Right lobe of liver (tissue), 6 donors: ENCODE measurements around the gene MYL7. TPM values are rescaled to one million over a fixed set of nuclear protein-coding genes. Genes with fewer than 3 reads are reported as not detected.
A peak's percentile ranks its signal among the peaks of the same experiment; 100 is the strongest.
"Not testable (repeated sequence)": the region's sequence is repeated elsewhere in the genome, so short reads cannot be mapped to it uniquely, and the experiment has no call there.

ENCODE experiments used
- ATAC-seq, 4 donors: fragments of 200-7000 bp; cut with Tn5 transposase; one replicate each; pipeline ENCODE4 v1.9.1; 2020; ENCODE audit warnings: mild to moderate bottlenecking in 4 of 4, moderate library complexity in 4 of 4
- DNase-seq, 3 donors: peaks; one replicate each; pipeline ENCODE4 v3.0.0-alpha.2; 2020
- H3K27ac ChIP-seq, 3 donors: fragments of 200-600 bp; one replicate each; pipeline ENCODE4 v1.8.0; 2022
- H3K27me3 ChIP-seq, 2 donors: fragments of 200-600 bp; one replicate each; pipeline ENCODE4 v1.8.0; 2022
- H3K36me3 ChIP-seq, 4 donors: fragments of 200-600 bp; sonication (generic) in 1 of 4; one replicate each; pipeline versions ENCODE4 v1.5.1 to v1.8.0; 2017 to 2022; ENCODE audit warnings: control low read depth in 1 of 4
- H3K4me1 ChIP-seq, 4 donors: fragments of 200-600 bp; sonication (generic) in 1 of 4; one replicate each; pipeline versions ENCODE4 v1.5.1 to v1.8.0; 2017 to 2022; ENCODE audit warnings: control low read depth in 1 of 4
- H3K4me3 ChIP-seq, 3 donors: fragments of 200-600 bp; one replicate each; pipeline ENCODE4 v1.8.0; 2022
- H3K9me3 ChIP-seq, 4 donors: fragments of 200-600 bp; sonication (generic) in 1 of 4; one replicate each; pipeline versions ENCODE4 v1.5.1 to v1.8.0; 2017 to 2022; ENCODE audit warnings: control low read depth in 1 of 4
- POLR2A ChIP-seq: fragments of 450-650 bp; IDR thresholded peaks from one replicate; pipeline ENCODE4 v1.6.1; 2017; ENCODE audit warnings: antibody characterized with exemption, mild to moderate bottlenecking
- WGBS: methylation state at CpG from one replicate; pipeline ENCODE4 v1.1.6; 2018; ENCODE audit warnings: low coverage, low lambda C conversion rate; ENCODE audit not compliant: insufficient coverage; ENCODE audit errors: missing lambda C conversion rate; 5-methylcytosine and 5-hydroxymethylcytosine counted together
- intact Hi-C, 2 donors: fragments of 100-400 bp; cut with DNase I; formaldehyde crosslinking; loops; one replicate each; pipeline versions ENCODE4 v1.11.2 to v1.14.1; 2022
- total RNA-seq, 6 experiments: library from RNA; depleted of rRNA in 2 of 6; stranded (reverse); fragments of >200 nt in 2 of 6; fragmentation: NEBNext Ultra II Directional in 3 of 6; extraction: Animal tissue kit (Norgen Biotek cat#: 25700) in 3 of 6; gene quantifications; one replicate each; pipeline versions ENCODE4 v1.1.0 to v1.2.4, GENCODE V29; 2016 to 2023
- TF ChIP-seq, protein P1 (sequence below), 4 donors: fragments of 200-600 bp in 3 of 4; fragments of 450-650 bp in 1 of 4; IDR thresholded peaks; one replicate each; pipeline versions ENCODE4 v1.5.1 to v1.8.0; 2016 to 2022; ENCODE audit warnings: antibody characterized with exemption in 4 of 4, mild to moderate bottlenecking in 2 of 4
- donor health status: DM: no; HTN: yes; CAD: no.
- donor health status: DM: no; HTN: no; CAD: no.
- donor health status: DM: no; HTN: no; CAD: no.
- donor health status: DM: no; HTN: yes; CAD: no.
- donor health status: DM: no; HTN: yes; CAD: no.

MYL7 gene
- total RNA-seq, 6 experiments from 2014 or later, result 2.0 TPM; not detected in 5

- Histone ChIP-seq H3K9me3 (peaks cover 0 to 1% (median 0%) of the 10 kb centered on the region in 4 donors), H3K27me3 (no peaks in the 10 kb centered on the region), H3K4me3 (no peak overlapping the region), H3K36me3 (no peaks in the 10 kb centered on the region), H3K27ac (no peak overlapping the region), H3K4me1 (no peaks in the 10 kb centered on the region)
- ATAC-seq (peak in 1 of 4 donors; percentile 55), DNase-seq (peak in 1 of 3 donors; percentile 35)
- 77% methylated on average over 4 of the region's 4 CpGs for WGBS
- TF ChIP-seq POLR2A, result no peak
- TF ChIP-seq, protein P1, sequence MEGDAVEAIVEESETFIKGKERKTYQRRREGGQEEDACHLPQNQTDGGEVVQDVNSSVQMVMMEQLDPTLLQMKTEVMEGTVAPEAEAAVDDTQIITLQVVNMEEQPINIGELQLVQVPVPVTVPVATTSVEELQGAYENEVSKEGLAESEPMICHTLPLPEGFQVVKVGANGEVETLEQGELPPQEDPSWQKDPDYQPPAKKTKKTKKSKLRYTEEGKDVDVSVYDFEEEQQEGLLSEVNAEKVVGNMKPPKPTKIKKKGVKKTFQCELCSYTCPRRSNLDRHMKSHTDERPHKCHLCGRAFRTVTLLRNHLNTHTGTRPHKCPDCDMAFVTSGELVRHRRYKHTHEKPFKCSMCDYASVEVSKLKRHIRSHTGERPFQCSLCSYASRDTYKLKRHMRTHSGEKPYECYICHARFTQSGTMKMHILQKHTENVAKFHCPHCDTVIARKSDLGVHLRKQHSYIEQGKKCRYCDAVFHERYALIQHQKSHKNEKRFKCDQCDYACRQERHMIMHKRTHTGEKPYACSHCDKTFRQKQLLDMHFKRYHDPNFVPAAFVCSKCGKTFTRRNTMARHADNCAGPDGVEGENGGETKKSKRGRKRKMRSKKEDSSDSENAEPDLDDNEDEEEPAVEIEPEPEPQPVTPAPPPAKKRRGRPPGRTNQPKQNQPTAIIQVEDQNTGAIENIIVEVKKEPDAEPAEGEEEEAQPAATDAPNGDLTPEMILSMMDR (IDR thresholded peaks at IDR 0.05), result no peak
- intact Hi-C loops, result no loop called here
Measured at GRCh38 chr7:44177570-44178131, 36.5 kb upstream of the MYL7 start.

GRCh38 chr7:44176486-44176885 lies 35.4 kb upstream of the MYL7 start:
- TF ChIP-seq, protein P1 (IDR thresholded peaks at IDR 0.05), result no peak
- no peak for TF ChIP-seq POLR2A
- H3K36me3 ChIP-seq, result no peaks in the 10 kb centered on the region
- no peaks in the 10 kb centered on the region for H3K27me3 ChIP-seq
- H3K9me3 ChIP-seq, result no peaks in the 10 kb centered on the region
- H3K4me1 ChIP-seq, result no peaks in the 10 kb centered on the region
- no peak overlapping the region for H3K27ac ChIP-seq
- WGBS, result 70% methylated on average over 4 of the region's 7 CpGs
- H3K4me3 ChIP-seq, result no peak overlapping the region
- DNase-seq (peak in 1 of 3 donors; percentile 18), ATAC-seq (no peak)
- intact Hi-C loops, result no loop called here

DNA sequence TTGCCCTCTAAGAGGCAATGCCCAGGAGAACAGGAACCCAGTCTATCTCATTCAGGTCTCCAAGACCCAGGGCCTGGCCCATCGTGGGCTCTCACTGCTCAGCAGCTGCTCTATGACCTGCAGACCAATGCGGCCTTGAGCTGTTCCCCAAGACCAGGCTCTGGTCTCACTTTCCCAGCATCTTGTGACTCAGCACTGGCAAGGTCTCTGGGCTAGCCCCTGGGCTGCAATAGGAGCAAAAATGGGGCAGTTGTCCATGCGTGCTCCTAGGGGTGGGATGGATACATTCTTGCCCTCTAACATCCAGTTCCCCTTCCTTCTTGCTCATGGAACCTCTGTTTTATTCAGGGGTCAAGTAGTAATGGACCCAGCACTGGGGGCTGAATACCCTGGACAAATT lies 34.6 kb upstream of the MYL7 start:
- TF ChIP-seq, protein P1 (IDR thresholded peaks at IDR 0.05), result no peak
- TF ChIP-seq POLR2A, result no peak
- H3K27ac ChIP-seq, result no peak overlapping the region
- H3K4me3 ChIP-seq, result no peak overlapping the region
- no peaks in the 10 kb centered on the region for H3K36me3 ChIP-seq
- intact Hi-C loops, result no loop called here
- DNase-seq, result peak in 1 of 3 donors; percentile 26
- no peaks in the 10 kb centered on the region for H3K9me3 ChIP-seq
- ATAC-seq, result no peak
- no peaks in the 10 kb centered on the region for H3K27me3 ChIP-seq
- WGBS, result 100% methylated on average over 1 of the region's 3 CpGs
- no peaks in the 10 kb centered on the region for H3K4me1 ChIP-seq

DNA sequence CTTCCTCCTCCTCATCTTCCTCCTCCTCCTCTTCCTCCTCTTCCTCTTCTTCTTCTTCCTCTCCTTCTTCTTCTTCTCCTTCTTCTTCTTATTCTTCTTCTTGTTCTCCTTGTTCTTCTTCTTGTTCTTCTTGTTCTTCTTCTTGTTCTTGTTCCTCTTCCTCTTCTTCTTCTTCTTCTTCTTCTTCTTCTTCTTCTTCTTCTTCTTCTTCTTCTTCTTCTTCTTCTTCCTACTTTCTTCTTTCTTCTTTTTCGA lies 33.5 kb upstream of the MYL7 start:
- intact Hi-C loops, DNase-seq, H3K36me3 ChIP-seq, H3K27me3 ChIP-seq, H3K4me1 ChIP-seq, H3K9me3 ChIP-seq, H3K27ac ChIP-seq, H3K4me3 ChIP-seq, ATAC-seq: not testable (repeated sequence)
- WGBS, result 33% methylated on average over 1 of the region's 1 CpG

DNA sequence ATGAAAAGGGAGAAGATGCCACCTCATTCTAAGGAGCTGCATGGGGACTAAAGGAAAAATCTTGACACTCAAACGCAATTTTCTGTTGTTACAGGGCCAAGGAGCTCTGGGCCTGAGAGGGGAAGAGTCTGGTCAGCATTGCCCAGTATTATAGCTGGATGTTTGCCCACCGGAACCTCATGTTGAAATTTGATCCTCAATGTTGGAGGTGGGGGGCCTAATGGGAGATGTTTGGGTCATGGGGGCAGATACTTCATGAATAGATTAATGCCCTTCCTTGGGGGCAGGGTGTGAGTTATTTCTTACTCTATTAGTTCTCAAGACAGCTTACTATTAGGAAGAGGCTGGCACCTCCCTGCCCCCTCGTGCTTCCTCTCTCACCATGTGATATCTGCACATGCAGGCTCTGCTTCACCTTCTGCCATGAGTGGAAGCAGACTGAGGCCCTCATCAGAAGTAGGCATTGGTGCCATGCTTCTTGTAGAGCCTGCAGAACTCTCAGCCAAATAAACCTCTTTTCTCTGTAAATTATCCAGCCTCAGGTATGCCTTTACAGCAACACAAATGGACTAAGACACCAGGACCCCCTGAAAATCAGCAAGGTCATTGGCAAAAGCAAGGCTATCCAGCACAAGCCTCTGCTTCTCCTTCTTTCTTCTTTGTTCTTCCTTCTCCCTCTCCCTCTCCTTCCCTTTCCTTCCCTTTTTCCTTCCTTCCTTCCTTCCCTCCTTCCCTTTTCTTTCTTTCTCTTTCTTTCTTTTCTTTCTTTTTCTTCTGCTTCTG lies 33.0 kb upstream of the MYL7 start:
- TF ChIP-seq POLR2A, result no peak
- TF ChIP-seq, protein P1 (IDR thresholded peaks at IDR 0.05), result no peak
- H3K27ac ChIP-seq, result no peak overlapping the region
- intact Hi-C loops, result no loop called here
- no peaks in the 10 kb centered on the region for H3K9me3 ChIP-seq
- DNase-seq (peak in 1 of 3 donors; percentile 25), ATAC-seq (no peak)
- no peaks in the 10 kb centered on the region for H3K4me1 ChIP-seq
- no peaks in the 10 kb centered on the region for H3K36me3 ChIP-seq
- H3K27me3 ChIP-seq, result no peaks in the 10 kb centered on the region
- 62% methylated on average over 3 of the region's 3 CpGs for WGBS
- no peak overlapping the region for H3K4me3 ChIP-seq
